ENCODE data around the gene AASDH.

The AASDH gene

DNA sequence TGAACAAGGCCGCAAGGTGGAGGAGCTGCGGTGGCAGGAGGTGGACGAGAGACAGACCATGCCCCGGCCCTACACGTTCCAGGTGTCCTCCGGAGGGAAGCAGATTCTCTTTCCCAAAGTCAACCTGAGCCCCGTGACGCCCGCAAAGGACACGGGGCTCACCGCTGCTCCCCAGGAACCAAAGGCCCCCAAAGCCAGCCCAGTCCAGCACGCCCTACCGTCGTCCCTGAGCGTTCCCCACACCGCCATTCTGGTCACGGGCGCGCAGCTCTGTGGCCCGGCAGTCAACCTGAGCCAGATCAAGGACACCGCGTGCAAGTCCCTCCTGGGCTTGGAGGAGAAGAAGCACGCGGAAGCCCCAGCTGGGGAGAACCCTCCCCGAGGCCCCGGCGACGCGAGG is 72.2 kb downstream of the AASDH start:
- no peak overlapping the region for H3K27ac Mint-ChIP-seq
- H3K9me3 Mint-ChIP-seq, result no peaks in the 10 kb centered on the region
- DNase-seq, result no peak
- no peaks in the 10 kb centered on the region for H3K27me3 Mint-ChIP-seq
- H3K4me3 Mint-ChIP-seq, result no peak overlapping the region
- H3K4me1 Mint-ChIP-seq, result no peaks in the 10 kb centered on the region
- ATAC-seq, result no peak
- H3K36me3 Mint-ChIP-seq (ENCODE audit: low read depth), result no peaks in the 10 kb centered on the region

DNA sequence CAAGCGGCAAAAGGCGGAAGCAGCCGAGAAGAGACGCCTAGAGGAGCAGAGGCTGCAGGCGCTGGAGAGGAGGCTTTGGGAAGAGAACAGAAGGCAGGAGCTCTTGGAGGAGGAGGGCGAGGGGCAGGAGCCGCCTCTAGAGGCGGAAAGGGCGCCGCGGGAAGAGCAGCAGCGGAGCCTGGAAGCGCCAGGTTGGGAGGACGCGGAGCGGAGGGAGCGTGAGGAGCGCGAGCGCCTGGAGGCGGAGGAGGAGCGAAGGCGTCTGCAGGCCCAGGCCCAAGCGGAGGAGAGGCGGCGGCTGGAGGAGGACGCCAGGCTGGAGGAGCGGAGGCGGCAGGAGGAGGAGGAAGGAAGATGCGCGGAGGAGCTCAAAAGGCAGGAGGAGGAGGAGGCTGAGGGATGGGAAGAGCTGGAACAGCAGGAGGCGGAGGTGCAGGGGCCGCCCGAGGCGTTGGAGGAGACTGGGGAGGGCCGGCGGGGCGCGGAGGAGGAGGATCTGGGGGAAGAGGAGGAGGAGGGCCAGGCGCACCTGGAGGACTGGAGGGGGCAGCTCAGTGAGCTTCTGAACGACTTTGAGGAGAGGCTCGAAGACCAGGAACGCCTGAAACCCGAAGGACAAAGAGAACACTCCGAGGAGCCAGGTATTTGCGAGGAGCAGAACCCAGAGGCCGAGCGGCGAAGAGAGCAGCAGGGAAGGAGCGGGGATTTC is 72.9 kb downstream of the AASDH start:
- Mint-ChIP-seq H3K4me1 (no peaks in the 10 kb centered on the region), H3K36me3 (ENCODE audit: low read depth) (no peaks in the 10 kb centered on the region), H3K27ac (no peak overlapping the region), H3K9me3 (no peaks in the 10 kb centered on the region), H3K4me3 (no peak overlapping the region), H3K27me3 (no peaks in the 10 kb centered on the region)
- no peak for ATAC-seq
- no peak for DNase-seq

DNA sequence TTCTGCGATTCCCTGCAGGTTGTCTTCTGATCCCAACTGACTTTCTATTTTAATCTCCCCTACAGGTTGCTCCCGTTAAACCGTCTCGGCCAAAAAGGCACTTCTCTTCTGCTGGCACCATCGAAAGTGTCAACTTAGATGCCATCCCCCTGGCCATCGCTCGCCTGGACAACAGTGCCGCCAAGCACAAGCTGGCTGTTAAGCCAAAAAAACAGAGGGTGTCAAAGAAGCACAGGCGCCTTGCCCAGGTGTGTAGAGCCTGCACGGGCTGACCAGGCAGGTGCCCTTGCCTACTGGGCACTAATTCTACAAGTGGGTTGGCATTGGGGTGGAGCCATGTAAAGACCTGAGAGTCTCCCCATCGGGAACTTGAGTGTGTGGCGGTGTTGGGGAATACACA is 74.2 kb downstream of the AASDH start:
- Mint-ChIP-seq H3K27me3 (no peaks in the 10 kb centered on the region), H3K4me3 (no peak overlapping the region), H3K4me1 (no peaks in the 10 kb centered on the region), H3K27ac (no peak overlapping the region), H3K9me3 (no peaks in the 10 kb centered on the region), H3K36me3 (ENCODE audit: low read depth) (no peaks in the 10 kb centered on the region)
- ATAC-seq (no peak), DNase-seq (no peak)

DNA sequence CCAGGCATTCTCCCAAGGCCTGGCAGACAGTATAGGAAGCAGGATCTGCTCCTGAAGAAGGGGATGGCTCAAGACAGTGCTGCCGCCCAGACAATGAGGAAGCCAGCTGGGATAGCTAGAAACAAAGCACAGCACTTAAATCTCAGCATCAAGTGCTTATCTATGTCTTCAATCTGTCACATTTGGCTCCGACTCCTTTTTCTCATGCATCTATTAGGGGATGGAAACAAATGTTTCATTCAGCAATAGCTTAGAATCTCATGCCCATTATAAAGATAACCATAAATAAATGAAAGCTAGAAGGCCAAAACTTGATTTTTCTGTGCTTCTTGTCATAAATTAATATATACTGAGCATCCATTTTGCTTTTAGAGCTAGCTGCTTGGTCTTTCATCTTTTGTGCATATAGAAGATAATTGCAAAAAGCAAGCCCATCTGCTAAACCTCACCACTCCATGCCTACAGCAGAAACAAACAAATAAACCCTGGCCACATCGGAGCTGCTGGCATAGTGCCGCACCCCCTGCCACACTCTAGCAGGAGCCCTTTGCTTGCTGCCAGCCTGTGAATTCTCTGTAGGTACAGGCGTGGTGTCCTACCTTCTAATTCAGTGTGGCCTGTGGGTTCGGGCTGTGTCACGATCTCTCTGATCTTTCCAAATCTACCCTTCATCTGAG is 75.9 kb downstream of the AASDH start:
- Mint-ChIP-seq H3K4me3 (no peak overlapping the region), H3K27me3 (no peaks in the 10 kb centered on the region), H3K4me1 (no peaks in the 10 kb centered on the region), H3K9me3 (no peaks in the 10 kb centered on the region), H3K27ac (no peak overlapping the region), H3K36me3 (ENCODE audit: low read depth) (no peaks in the 10 kb centered on the region)
- DNase-seq, result no peak
- no peak for ATAC-seq

DNA sequence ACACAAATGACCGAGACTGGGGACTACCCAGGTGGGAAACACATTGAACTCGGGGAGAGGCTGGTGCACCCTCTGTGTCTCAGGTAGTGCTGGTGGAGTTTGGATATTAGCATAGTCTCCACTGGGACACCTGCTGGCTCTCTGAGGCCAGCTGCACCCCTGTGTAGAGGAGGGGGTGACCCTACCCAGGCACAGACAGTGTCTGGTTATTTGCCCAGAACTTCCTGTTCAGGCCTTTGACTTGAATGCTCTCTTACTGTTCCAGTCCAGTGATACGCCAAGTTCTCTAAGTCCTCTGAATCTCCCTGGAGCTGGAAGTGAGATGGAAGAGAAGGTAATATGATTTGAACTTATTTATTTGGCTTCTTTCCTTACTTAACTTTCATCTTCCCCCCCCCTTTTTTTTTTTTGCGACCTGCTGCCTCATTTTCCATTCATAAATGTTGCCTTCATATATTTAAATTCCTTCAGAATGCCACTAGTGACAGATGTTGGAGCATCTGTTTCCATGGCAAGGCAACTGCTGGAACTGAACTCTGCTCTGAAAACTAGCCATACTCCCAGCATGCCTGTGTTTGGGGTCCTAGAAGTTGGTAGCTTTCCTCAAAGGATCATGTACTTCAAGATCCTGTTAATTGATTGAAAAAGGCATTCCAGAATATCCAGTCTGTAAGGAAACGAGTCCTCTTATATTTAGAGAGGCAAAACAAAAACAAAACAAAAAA is 76.7 kb downstream of the AASDH start:
- ATAC-seq (no peak), DNase-seq (no peak)
- no peaks in the 10 kb centered on the region for H3K36me3 Mint-ChIP-seq (ENCODE audit: low read depth)
- H3K27me3 Mint-ChIP-seq, result no peaks in the 10 kb centered on the region
- no peak overlapping the region for H3K4me3 Mint-ChIP-seq
- H3K9me3 Mint-ChIP-seq, result no peaks in the 10 kb centered on the region
- no peaks in the 10 kb centered on the region for H3K4me1 Mint-ChIP-seq
- H3K27ac Mint-ChIP-seq, result no peak overlapping the region

DNA sequence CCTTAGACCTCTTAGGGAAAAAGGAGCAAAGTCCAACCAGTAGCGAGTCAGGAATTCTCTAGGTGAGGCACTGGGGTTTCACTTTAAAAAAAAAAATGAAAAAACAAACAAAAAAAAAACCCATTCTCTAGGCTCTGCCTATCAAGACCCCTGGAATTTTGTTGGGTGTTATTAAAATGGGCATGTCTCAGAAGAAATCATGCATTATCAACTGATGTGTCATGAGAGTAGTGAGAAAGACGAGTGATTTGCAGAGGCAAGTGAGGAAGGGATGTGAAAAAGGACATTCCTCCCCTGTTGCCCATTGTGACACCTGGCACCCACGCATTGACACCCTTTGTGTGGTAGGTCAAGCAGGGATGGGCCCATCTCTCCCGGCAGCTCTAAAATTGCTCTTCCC is 78.9 kb downstream of the AASDH start:
- Mint-ChIP-seq H3K9me3 (no peaks in the 10 kb centered on the region), H3K27ac (no peak overlapping the region), H3K4me1 (no peaks in the 10 kb centered on the region), H3K27me3 (no peaks in the 10 kb centered on the region), H3K4me3 (no peak overlapping the region), H3K36me3 (ENCODE audit: low read depth) (no peaks in the 10 kb centered on the region)
- no peak for DNase-seq
- no peak for ATAC-seq

DNA sequence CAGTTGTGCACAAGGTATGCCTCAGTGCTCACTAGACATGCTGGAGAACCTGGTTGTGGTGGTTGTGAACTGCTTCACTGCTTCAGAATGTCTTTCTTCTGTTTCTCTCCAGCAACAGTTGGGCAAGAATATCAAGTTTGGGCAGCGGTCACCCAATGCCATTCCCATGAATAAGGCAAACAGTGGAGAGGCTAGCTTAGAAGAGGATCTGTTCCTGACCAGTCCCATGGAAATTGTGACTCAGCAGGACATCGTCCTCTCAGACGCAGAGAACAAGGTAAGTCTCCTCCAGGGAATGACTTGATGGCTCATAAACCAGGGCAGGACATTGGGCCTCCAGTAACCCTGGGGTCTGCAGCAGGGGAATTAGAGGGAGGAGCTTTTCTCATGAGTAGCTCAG is 79.9 kb downstream of the AASDH start:
- Mint-ChIP-seq H3K4me1 (no peaks in the 10 kb centered on the region), H3K27ac (no peak overlapping the region), H3K9me3 (no peaks in the 10 kb centered on the region), H3K4me3 (no peak overlapping the region), H3K36me3 (ENCODE audit: low read depth) (no peaks in the 10 kb centered on the region), H3K27me3 (no peaks in the 10 kb centered on the region)
- ATAC-seq (no peak), DNase-seq (no peak)

DNA sequence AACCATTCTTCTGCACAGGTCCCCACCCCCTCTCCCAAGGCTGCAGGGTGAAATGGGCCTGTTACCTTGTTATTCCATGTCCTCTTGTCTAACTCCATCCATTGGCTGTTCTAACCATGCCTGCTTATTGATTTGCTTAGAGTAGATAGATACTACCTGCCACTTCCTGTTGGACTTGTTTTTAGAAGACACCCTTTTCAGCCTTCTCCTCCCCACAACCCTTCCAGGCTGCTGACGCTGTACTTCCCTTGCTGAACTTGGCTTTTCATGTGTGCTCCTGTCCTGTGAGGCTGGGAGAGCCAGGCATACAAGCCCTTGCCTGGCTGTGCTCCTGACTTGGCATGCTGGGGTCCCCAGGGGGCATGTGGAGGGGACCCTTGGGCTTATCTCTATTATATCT is 81.9 kb downstream of the AASDH start:
- no peak for DNase-seq
- peaks cover 6% of the 10 kb centered on the region for H3K27me3 Mint-ChIP-seq
- H3K27ac Mint-ChIP-seq, result no peak overlapping the region
- no peak overlapping the region for H3K4me3 Mint-ChIP-seq
- no peak for ATAC-seq
- peaks cover 6% of the 10 kb centered on the region for H3K4me1 Mint-ChIP-seq
- no peaks in the 10 kb centered on the region for H3K36me3 Mint-ChIP-seq (ENCODE audit: low read depth)
- no peaks in the 10 kb centered on the region for H3K9me3 Mint-ChIP-seq

DNA sequence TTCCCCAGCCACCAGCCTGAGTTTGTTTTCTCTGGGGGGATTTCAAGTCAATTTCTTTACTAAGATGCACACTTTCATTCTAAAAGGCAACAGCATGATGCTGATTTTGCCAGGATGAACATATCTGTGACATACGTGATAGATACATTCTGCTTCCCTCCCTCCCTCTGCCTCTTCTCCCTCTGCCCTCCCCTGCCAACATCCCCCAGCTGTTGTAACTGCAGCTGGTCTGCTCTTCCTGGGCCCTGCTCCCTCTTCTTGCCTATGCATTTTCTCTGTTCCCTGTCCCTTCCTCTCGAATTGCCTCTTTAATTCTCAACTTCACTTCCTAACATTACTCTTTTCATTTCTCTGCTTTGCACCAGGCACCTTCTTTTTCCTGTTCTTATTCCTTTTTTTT is 83.4 kb downstream of the AASDH start:
- ATAC-seq (no peak), DNase-seq (no peak)
- H3K4me1 Mint-ChIP-seq, result peaks cover 6% of the 10 kb centered on the region
- no peak overlapping the region for H3K27ac Mint-ChIP-seq
- H3K27me3 Mint-ChIP-seq, result peaks cover 6% of the 10 kb centered on the region
- no peaks in the 10 kb centered on the region for H3K36me3 Mint-ChIP-seq (ENCODE audit: low read depth)
- H3K4me3 Mint-ChIP-seq, result no peak overlapping the region
- no peaks in the 10 kb centered on the region for H3K9me3 Mint-ChIP-seq

DNA sequence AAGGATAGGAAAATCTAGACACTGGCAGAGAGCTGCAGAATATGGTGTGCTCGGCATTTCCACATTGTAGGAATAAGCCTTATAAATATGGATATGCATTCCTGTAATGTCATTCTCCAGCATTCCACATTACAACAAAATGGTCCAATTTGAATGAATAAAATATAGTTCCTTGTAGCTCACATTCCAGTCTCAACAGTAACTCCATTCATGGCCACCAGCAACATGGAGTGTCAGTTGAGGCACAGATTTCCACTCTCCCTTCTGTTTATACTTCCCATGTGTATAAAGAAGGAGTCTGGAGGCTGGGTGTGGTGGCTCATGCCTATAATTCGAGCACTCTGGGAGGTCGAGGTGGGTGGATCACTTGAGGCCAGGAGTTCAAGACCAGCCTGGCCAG is 84.5 kb downstream of the AASDH start:
- DNase-seq, result no peak
- H3K4me1 Mint-ChIP-seq, result peaks cover 6% of the 10 kb centered on the region
- H3K36me3 Mint-ChIP-seq (ENCODE audit: low read depth), result no peaks in the 10 kb centered on the region
- peaks cover 6% of the 10 kb centered on the region for H3K27me3 Mint-ChIP-seq
- no peak overlapping the region for H3K27ac Mint-ChIP-seq
- H3K9me3 Mint-ChIP-seq, result no peaks in the 10 kb centered on the region
- no peak for ATAC-seq
- H3K4me3 Mint-ChIP-seq, result no peak overlapping the region

DNA sequence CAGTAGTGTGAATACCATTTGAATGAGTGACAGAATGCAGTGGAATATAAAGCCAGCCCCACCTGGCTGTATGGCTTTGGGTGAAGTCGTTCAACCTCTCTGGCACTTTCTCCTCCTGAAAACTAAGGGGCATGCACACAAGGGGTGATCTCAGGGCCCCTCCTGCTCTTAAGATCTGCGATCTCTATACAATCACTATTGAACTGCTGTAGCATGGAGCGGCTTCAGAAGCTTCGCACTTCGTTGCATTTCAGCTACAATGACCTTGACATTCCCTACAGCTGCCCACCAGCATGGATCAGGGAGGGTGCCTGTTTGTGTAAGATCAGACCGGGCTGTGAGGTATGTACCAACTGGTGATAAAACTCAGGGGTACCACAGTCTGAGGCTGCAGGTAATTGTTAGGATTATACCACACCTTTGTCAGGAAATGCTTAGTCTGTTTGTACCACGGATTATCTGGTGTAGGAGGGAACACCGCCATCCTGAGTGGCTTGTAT is 85.2 kb downstream of the AASDH start:
- Mint-ChIP-seq H3K9me3 (no peaks in the 10 kb centered on the region), H3K27ac (no peak overlapping the region), H3K4me1 (peaks cover 6% of the 10 kb centered on the region), H3K4me3 (no peak overlapping the region), H3K36me3 (ENCODE audit: low read depth) (no peaks in the 10 kb centered on the region), H3K27me3 (peaks cover 6% of the 10 kb centered on the region)
- no peak for DNase-seq
- ATAC-seq, result no peak

DNA sequence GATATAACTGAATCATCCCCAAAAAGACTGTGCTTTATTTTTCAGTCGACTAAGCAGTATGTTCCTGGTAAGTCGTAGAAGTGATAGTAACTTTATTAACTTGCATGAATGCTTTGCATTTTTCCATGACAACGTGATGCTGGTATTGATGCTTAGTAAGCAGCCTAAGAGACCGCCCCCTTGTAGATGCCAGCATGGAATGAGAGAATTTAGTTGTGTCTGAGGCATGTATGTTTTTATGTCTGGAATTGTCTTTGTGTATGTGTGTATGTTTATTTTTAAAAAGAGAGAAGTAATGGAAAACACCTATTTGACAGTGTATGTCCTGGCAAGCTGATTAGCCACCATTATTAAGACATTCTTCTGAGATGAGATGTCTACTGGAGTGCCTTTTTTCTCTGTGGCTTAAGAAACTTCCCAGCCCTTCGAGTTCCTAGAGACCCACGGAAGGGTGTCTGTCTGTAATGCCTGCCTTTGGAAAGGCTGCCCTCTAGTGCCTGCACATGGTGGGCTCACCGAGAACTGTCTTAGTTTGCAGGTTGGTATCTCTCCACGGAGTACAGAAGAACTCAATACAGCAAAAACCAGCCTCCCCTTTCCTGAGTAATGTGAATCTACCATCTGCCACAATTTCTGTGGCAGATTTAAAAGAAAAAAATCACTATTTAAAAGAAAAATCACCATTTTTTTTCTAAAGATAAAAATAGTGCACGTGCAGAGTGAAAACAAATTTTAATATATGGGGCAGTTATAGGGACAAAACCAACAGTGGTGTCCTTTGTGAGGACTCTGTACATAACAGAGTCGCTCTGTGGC is 85.9 kb downstream of the AASDH start:
- no peak overlapping the region for H3K4me3 Mint-ChIP-seq
- no peak overlapping the region for H3K27ac Mint-ChIP-seq
- no peaks in the 10 kb centered on the region for H3K36me3 Mint-ChIP-seq (ENCODE audit: low read depth)
- no peaks in the 10 kb centered on the region for H3K9me3 Mint-ChIP-seq
- peaks cover 6% of the 10 kb centered on the region for H3K27me3 Mint-ChIP-seq
- peaks cover 6% of the 10 kb centered on the region for H3K4me1 Mint-ChIP-seq
- ATAC-seq (peak; percentile 85), DNase-seq (peak; percentile 60)

DNA sequence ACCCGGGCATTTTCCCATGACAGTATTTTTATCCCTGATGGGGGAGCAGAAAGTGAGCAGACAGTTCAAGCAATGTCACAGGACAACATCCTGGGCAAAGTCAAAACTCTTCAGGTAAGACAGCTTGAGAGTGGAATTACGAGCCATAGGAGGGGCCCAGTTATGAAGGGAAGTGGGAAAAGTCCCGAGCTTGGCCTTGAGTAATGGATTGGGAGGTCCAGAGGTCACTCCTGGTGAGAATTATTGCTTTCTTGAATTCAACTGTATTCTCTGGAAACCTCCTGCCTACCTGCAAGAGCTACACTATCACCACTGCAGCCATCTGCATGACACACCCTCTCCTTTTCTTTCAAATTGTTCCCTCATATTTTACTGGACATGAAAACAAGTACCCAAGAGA is 89.1 kb downstream of the AASDH start:
- H3K4me1 Mint-ChIP-seq, result peaks cover 6% of the 10 kb centered on the region
- H3K27me3 Mint-ChIP-seq, result peaks cover 6% of the 10 kb centered on the region
- H3K4me3 Mint-ChIP-seq, result no peak overlapping the region
- no peak overlapping the region for H3K27ac Mint-ChIP-seq
- no peaks in the 10 kb centered on the region for H3K9me3 Mint-ChIP-seq
- ATAC-seq, result no peak
- H3K36me3 Mint-ChIP-seq (ENCODE audit: low read depth), result no peaks in the 10 kb centered on the region
- DNase-seq, result no peak

DNA sequence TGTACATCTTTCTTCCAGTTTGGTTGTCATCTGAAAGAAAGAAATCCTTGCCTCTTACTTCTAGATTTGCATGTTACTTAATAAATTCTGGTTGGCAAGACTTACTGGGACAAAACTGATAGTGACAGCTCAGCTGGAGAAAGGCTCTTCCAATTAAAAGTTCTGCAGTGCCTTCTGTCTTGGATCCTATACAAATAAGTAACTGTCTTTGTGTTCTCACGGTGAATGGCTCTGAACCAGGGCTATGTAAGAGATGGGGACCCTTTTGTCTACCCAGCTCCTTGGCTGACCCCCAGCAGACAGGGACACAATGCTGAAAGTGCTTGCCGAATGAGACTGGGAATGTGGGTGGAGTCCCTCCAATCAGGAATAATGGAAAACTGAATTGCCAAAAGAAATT is 89.5 kb downstream of the AASDH start:
- Mint-ChIP-seq H3K36me3 (ENCODE audit: low read depth) (no peaks in the 10 kb centered on the region), H3K4me3 (no peak overlapping the region), H3K4me1 (peaks cover 6% of the 10 kb centered on the region), H3K9me3 (no peaks in the 10 kb centered on the region), H3K27me3 (peaks cover 6% of the 10 kb centered on the region), H3K27ac (no peak overlapping the region)
- DNase-seq, result no peak
- ATAC-seq, result no peak

Data from activated naive CD8-positive, alpha-beta T cell treated with anti-CD3 and anti-CD28 coated beads, Interleukin-2, amount 50 U/mL, for 24 hours (primary cell).